ENCODE measurements around the gene USP30.

The USP30 gene

DNA sequence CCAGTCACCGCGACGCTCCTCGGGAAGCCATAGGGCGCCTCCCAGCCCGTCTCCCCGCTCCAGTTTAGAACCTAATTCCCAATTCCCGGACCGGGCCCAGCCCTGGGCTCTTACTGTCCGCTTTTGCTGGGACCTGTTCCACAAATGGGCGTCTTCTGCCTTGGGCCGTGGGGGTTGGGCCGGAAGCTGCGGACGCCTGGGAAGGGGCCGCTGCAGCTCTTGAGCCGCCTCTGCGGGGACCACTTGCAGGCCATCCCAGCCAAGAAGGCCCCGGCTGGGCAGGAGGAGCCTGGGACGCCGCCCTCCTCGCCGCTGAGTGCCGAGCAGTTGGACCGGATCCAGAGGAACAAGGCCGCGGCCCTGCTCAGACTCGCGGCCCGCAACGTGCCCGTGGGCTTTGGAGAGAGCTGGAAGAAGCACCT lies 45.8 kb downstream of the USP30 start:
- peak; percentile 68 for DNase-seq (ENCODE audit: low read depth)

- DNase-seq (ENCODE audit: low read depth) = no peak
Observed at GRCh38 chr12:109098651-109099050, 46.3 kb downstream of the USP30 start.

DNA sequence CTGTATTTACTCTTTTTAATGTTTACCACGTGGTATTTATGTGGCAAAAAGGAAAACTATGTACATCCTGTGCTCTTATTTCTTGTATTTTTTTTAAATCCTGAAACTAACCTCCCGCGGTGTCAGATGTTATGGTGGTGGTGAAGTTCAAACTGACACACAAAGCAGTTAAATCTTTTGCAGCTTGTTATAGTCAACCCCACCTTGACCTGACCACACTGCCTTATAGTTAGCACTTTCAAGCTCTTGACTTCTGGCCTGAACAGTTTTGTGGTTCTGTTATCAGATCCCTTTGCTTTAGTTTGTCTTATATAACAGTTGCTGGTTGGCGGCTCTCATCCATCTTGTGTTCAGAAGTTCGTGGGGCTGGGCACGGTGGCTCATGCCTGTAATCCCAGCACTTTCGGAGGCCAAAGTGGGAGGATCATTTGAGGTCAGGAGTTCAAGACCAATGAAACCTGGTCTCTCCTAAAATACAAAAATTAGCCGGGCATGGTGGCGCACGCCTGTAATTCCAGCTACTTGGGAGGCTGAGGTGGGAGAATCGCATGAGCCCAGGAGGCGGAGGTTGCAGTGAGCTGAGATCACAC lies 47.1 kb downstream of the USP30 start:
- no peak for DNase-seq (ENCODE audit: low read depth)

DNA sequence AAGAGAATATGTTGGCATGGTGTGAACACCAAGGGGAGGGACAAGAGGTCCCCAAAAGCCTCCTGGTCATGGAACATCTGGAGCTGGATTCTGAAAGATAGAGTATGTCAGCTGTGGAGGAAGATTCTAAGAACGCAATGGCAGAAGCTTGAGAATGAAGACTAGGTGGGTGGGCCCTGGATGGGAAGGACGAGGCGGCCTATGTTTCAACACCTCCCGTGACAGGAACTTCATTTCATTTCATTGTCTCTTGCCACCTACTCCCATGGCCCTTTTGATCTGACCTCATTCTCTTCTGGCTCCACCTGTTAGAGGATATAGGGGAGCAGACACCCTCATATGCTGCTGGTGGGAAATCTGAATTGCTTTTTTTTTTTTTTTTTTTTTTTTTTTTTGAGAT lies 48.4 kb downstream of the USP30 start:
- DNase-seq (ENCODE audit: low read depth) = no peak

- no peak for DNase-seq (ENCODE audit: low read depth)
Observed at GRCh38 chr12:109102491-109102890, 50.1 kb downstream of the USP30 start.

DNA sequence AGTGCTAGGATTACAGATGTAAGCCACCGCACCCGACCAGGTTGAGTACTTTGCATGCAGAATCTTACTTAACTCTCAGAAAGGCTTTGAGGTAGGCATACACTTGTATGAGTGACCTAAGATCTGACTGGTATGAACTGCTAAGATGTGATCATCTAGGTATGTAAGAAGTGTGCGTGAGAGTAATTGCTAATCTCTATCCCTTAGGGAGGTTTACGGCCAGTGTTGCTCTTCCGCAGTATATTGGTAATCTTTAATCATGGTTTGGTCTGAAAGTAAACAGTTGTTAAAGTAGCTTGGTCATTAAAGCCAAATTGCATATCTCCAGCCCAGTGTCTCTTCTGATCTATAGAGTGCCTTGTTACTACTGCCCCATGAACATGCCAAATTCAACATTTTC lies 52.8 kb downstream of the USP30 start:
- DNase-seq (ENCODE audit: low read depth) = no peak

DNA sequence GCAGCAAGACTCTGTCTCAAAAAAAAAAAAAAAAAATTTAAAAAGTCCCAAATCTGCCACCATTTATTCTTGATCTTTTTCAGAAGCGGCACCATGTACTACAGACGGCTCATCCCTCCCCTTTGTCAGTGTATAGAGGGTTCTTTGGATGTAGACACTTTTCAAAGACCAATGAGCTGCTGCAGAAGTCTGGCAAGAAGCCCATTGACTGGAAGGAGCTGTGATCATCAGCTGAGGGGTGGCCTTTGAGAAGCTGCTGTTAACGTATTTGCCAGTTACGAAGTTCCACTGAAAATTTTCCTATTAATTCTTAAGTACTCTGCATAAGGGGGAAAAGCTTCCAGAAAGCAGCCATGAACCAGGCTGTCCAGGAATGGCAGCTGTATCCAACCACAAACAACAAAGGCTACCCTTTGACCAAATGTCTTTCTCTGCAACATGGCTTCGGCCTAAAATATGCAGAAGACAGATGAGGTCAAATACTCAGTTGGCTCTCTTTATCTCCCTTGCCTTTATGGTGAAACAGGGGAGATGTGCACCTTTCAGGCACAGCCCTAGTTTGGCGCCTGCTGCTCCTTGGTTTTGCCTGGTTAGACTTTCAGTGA lies 57.5 kb downstream of the USP30 start:
- DNase-seq (ENCODE audit: low read depth) = no peak

GRCh38 chr12:109110988-109111495 lies 58.7 kb downstream of the USP30 start:
- DNase-seq (ENCODE audit: low read depth) = peak; percentile 88

DNA sequence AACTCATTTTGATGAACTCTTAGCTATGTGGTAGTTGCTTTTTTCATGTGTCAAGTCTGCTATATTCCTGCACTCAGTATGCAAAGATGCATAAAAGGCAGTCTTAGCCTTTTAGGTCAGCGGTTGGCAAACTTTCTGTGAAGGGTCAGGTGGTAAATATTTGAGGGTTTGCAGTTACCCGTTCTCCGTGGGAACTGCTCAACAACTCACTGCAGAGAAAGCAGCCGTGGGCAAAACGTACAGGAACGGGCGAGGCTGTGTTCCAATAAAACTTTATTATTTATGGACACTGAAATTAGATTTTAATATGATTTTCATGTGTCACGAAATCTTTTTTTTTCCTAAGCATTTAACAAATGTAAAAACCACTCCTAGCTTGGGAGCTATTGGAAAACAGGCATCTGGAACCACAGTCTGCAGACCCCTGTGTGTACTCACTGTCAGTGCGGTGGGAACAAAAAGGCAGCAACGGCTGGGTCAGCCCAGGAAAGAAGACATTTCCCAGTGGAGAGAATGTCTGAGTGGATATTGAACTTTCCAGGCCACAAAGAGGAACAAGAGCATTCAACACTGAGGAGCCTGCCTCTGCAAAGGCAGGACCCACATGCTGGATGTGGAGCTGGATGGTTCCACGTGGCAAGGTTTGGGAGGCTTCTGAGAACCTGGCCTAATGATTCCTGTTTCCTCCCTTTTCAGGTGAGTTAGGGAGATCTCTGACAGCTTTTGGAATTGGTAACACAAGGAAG lies 60.5 kb downstream of the USP30 start:
- no peak for DNase-seq (ENCODE audit: low read depth)

DNA sequence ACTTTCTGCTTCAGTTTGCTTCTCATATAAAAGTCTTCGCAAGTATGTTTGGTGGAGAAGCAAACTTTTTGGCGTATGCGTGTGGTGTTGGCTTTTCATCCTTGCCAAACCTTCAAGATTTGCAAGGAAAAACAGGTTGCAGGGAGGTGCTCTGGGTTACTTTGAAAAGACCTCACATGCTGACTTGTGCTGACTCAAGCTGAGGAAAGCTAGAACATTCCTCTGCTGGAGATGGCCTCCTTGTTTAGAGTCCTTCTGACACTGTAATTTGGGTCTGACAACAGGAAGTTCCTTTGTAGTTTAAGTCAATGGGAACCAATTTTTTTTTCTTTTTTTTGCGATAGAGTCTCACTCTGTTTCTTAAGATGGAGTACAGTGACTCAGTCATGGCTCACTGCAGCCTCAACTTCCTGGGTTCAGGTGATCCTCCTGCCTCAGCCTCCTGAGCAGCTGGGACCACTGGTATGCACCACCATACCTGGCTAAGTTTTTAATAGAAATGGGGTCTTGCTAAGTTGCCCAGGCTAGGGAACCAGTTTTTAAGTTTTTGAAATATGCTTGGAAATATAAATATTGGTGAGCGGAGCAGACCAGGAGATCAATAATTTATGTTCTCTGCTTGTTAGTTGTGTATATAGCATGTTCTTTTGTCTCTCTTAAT lies 61.4 kb downstream of the USP30 start:
- no peak for DNase-seq (ENCODE audit: low read depth)

GRCh38 chr12:109114644-109115043 lies 62.3 kb downstream of the USP30 start:
- DNase-seq (ENCODE audit: low read depth) = no peak

GRCh38 chr12:109115404-109115757 lies 63.0 kb downstream of the USP30 start:
- no peak for DNase-seq (ENCODE audit: low read depth)

DNA sequence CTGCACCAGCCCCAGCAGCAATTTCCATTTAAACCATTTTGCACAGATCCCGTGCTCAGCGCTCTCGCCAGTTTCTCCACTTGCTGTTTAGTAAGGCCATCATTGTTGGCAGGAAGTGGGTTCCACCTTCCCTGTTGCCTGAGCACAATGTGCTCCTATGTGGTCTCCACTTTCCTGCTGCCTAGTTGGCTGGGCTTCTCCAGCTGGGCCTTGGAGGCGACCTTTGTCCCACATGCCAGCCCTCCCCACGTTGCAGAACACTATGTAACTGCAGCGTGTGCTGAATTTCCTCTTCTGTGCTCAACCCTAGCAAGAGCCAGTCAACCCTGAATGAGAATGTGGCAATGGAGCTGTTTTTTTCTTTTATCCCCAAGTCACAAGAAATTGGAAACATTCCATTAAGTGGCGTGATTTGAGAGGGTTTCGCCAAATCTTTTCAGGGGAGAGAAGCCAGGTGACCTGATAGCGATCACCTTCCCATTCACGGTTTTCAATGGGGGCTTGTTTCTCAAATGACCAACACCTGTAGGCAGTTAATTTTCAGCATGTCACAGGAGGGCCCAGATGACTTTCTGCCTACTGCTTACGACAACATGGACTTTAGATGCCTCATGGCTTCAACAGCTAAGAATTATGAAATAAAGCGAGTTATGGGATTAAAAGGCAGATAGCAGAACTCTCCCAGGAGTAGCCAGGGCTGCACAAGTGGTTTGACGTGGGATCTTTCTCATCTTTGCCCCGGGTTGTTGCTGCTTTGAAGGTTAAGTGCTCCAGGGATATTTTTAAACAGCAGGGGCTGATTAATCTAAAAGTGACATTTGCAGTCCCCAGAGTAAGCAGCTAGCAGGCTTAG lies 63.6 kb downstream of the USP30 start, which contains the start of gene ACACB:
Gene ACACB (plus strand): TSS at position 830 of the 853 bp plus-strand sequence. CDS start 22,819 bp downstream, outside the sequence.
- DNase-seq (ENCODE audit: low read depth) = peak; percentile 73

GRCh38 chr12:109116611-109116949 lies 64.2 kb downstream of the USP30 start:
- no peak for DNase-seq (ENCODE audit: low read depth)

- DNase-seq (ENCODE audit: low read depth) = no peak
Observed at GRCh38 chr12:109120095-109120494, 67.7 kb downstream of the USP30 start.

DNA sequence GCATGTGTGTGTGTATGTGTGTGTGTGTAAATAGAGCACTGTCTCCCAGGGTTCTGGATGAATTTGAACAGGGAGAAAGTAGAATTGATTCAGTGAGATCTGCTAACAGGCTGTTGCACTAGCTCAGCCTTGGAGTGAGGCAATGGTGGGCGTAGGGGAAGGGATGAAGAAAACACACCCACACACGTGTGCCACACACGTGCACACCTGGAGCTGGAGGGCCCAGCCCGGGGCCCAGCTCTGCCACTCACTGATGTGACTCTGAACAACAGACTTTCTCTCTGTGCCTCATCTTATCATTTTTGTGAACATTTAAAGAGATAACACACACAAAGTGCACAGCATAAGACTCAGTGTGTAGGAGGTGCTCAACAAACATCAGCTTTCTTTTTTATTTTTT lies 68.2 kb downstream of the USP30 start:
- no peak for DNase-seq (ENCODE audit: low read depth)

DNA sequence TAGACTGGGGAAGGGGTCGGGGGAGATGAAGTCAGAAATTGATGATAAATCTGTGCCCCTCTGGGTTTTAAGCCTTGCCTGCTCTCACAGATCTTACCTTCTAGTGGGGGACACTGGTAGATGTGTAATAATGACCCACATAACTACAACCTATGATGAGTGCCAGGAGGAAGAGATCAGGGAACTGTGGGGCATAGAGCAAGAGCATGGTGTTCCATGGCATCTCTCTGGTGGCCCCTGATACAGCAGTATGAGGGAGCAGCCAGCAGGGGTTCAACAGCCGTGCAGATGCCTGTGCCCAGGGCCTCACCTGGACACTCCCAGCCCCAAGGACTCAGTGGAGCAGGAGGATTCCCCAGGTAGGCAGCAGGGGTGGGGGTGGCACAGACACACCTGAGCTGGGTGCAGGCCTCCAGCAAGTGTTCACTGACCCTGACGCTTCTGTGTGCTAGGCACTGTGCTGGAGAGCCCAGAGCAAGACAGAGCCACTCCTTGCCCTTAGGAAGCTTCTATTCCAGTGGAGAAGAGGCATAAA lies 69.0 kb downstream of the USP30 start:
- DNase-seq (ENCODE audit: low read depth) = no peak

GRCh38 chr12:109124878-109125648 lies 72.7 kb downstream of the USP30 start:
- no peak for DNase-seq (ENCODE audit: low read depth)

GRCh38 chr12:109125791-109126190 lies 73.4 kb downstream of the USP30 start:
- DNase-seq (ENCODE audit: low read depth) = no peak

DNA sequence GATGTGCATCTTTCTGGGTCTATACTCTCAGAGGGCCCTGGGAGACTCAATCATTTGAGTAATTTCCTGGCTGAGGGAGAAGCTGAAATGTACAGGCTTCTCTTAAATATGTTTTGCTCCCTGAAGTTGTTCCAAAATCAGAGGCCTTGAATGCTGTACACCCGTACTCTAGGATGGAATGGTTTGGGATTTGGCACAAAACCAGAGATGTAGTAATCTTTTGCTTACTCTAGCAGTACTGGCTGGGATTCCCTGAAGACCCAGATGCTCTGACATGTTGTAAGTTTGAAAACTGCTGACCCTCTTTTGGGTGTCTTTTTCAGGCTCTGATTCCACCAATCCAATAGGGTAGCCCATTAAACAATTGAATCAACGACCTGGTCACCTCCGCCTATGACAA lies 74.4 kb downstream of the USP30 start:
- DNase-seq (ENCODE audit: low read depth) = peak; percentile 78
